HL-60 (cell line): ENCODE measurements around the gene MICAL2.

Source experiments
- DNase-seq, 2 experiments: peaks; one replicate each; pipeline ENCODE4 v3.0.0-alpha.2; 2010 to 2020; ENCODE audit warnings: low read depth in 1 of 2, low spot score in 1 of 2
- H3K27ac ChIP-seq: fragments of 250-450 bp; sonication (Bioruptor Pico); replicated peaks from 2 replicates; pipeline ENCODE4 v1.5.1; 2020; ENCODE audit warnings: mild to moderate bottlenecking, moderate library complexity
- H3K27me3 ChIP-seq: fragments of 250-450 bp; sonication (Bioruptor Pico); 2 replicates; pipeline ENCODE4 v1.5.1; 2021; ENCODE audit warnings: mild to moderate bottlenecking, moderate library complexity; ENCODE audit not compliant: insufficient read depth, poor library complexity, severe bottlenecking
- H3K4me3 ChIP-seq: replicated peaks from 2 replicates; pipeline ENCODE4 v1.5.1; 2011; ENCODE audit warnings: mild to moderate bottlenecking, control low read depth, low read length; ENCODE audit not compliant: insufficient read depth
- GABPA ChIP-seq: IDR thresholded peaks from 2 replicates; pipeline ENCODE4 v1.6.1; 2012; ENCODE audit warnings: low read depth
- POLR2AphosphoS5 ChIP-seq: IDR thresholded peaks from 2 replicates; pipeline ENCODE4 v1.6.1; 2012; ENCODE audit warnings: low read depth
- SPI1 ChIP-seq: IDR thresholded peaks from 2 replicates; pipeline ENCODE4 v1.6.1; 2012; ENCODE audit warnings: low read depth, mild to moderate bottlenecking, borderline replicate concordance
- TF ChIP-seq, protein P1 (sequence below): IDR thresholded peaks from 2 replicates; pipeline ENCODE4 v1.6.1; 2012; ENCODE audit warnings: low read depth; ENCODE audit not compliant: insufficient replicate concordance
- TF ChIP-seq, protein P2 (sequence below): IDR thresholded peaks from one replicate; pipeline ENCODE4 v1.5.1; 2011; ENCODE audit warnings: low read length, control low read depth, inconsistent platforms; ENCODE audit not compliant: insufficient read depth

MICAL2 gene

DNA sequence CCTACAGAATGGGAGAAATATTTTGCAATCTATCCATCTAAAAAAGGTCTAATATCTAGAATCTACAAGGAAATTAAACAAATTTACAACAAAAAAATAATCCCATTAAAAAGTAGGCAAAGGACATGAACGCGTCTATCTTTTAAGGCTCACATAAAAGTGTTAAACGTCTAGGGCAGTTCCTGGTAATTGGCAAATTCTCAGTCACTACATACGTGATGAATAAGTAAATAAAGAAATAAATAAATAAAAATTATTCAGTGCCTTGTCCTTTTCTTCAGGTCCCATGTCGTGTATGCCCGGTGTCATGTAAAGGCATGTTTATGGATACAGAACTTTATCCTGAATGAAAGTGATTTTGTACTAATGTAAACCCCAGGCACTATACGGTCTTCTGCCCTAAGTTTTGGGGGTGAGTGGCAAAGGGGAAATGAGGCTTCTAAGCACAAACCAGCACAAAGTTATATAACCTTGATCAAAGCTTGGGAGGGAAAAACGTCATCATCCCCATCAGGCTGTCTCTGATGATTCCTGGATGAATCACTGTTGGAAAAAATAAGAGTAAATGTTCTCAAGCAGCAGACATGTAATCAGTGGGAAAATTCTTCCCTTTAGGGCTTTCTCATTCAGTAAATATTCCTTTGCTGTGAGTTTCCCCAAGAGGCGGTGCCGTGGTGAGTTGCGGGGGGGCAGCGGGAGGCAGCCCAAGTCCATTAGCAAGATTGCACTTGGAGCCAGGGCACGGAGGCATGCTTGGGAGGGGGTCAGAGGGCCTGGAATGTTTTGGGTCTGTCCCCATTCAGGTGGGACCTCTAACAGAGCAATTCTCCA lies 30.4 kb upstream of the MICAL2 start:
- Histone ChIP-seq H3K27me3 (no peaks in the 10 kb centered on the region), H3K27ac (no peak overlapping the region), H3K4me3 (no peak overlapping the region)
- no peak for TF ChIP-seq SPI1
- TF ChIP-seq, protein P1, sequence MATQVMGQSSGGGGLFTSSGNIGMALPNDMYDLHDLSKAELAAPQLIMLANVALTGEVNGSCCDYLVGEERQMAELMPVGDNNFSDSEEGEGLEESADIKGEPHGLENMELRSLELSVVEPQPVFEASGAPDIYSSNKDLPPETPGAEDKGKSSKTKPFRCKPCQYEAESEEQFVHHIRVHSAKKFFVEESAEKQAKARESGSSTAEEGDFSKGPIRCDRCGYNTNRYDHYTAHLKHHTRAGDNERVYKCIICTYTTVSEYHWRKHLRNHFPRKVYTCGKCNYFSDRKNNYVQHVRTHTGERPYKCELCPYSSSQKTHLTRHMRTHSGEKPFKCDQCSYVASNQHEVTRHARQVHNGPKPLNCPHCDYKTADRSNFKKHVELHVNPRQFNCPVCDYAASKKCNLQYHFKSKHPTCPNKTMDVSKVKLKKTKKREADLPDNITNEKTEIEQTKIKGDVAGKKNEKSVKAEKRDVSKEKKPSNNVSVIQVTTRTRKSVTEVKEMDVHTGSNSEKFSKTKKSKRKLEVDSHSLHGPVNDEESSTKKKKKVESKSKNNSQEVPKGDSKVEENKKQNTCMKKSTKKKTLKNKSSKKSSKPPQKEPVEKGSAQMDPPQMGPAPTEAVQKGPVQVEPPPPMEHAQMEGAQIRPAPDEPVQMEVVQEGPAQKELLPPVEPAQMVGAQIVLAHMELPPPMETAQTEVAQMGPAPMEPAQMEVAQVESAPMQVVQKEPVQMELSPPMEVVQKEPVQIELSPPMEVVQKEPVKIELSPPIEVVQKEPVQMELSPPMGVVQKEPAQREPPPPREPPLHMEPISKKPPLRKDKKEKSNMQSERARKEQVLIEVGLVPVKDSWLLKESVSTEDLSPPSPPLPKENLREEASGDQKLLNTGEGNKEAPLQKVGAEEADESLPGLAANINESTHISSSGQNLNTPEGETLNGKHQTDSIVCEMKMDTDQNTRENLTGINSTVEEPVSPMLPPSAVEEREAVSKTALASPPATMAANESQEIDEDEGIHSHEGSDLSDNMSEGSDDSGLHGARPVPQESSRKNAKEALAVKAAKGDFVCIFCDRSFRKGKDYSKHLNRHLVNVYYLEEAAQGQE = no peak
- no peak for TF ChIP-seq GABPA
- no peak for TF ChIP-seq POLR2AphosphoS5
- TF ChIP-seq, protein P2, sequence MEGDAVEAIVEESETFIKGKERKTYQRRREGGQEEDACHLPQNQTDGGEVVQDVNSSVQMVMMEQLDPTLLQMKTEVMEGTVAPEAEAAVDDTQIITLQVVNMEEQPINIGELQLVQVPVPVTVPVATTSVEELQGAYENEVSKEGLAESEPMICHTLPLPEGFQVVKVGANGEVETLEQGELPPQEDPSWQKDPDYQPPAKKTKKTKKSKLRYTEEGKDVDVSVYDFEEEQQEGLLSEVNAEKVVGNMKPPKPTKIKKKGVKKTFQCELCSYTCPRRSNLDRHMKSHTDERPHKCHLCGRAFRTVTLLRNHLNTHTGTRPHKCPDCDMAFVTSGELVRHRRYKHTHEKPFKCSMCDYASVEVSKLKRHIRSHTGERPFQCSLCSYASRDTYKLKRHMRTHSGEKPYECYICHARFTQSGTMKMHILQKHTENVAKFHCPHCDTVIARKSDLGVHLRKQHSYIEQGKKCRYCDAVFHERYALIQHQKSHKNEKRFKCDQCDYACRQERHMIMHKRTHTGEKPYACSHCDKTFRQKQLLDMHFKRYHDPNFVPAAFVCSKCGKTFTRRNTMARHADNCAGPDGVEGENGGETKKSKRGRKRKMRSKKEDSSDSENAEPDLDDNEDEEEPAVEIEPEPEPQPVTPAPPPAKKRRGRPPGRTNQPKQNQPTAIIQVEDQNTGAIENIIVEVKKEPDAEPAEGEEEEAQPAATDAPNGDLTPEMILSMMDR = no peak
- no peak for DNase-seq

DNA sequence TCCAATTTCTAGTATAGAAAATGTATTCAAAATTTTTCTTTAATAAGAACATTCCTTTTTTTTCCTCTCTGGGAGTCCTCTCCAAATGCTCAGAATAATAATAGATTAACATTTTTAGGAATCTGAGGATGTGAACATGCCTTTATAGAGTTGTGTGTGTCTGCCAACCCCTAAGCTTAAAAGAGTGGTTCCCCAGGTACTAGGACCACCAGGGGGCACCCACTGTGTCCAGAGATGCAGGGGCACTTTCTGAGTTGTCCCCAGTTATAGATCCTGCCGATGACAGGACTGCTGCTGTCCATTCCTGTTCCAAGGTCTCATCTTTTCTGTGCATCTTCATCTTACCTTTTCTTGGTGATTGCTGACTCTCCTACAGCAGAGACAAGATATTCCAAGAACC lies 27.0 kb upstream of the MICAL2 start:
- TF ChIP-seq, protein P1 = no peak
- no peak for TF ChIP-seq SPI1
- no peak for TF ChIP-seq GABPA
- TF ChIP-seq, protein P2 = no peak
- TF ChIP-seq POLR2AphosphoS5 = no peak
- no peak overlapping the region for H3K27ac ChIP-seq
- no peak for DNase-seq

DNA sequence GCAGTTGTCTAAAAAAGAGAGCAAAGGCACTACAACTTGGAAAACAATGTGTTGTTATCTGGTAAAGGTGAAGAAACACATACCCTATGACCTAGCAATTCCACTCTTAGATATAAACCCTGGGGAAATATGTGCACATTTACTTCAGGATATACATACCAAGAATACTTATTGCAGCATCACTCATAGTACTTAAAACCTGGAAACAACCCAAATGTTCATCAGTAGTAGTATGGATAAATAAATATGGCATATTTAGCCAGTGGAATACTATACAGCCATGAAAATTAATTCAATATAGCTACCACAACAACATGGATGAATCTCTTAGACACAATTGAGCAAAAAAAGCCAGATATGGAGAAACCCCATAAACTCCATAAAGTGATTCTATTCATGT lies 26.1 kb upstream of the MICAL2 start:
- Histone ChIP-seq H3K4me3 (no peak overlapping the region), H3K27ac (no peak overlapping the region), H3K27me3 (no peaks in the 10 kb centered on the region)
- no peak for DNase-seq
- TF ChIP-seq, protein P1 = no peak
- TF ChIP-seq POLR2AphosphoS5 = no peak
- TF ChIP-seq, protein P2 = no peak
- TF ChIP-seq GABPA = no peak
- TF ChIP-seq SPI1 = no peak

More for the DNA sequence above, 27.0 kb upstream of the MICAL2 start:
- no peak overlapping the region for H3K4me3 ChIP-seq
- no peaks in the 10 kb centered on the region for H3K27me3 ChIP-seq
